OCI-LY3 (cell line): ENCODE results near the gene TPO.
"Not testable (repeated sequence)": the region's sequence is repeated elsewhere in the genome, so short reads cannot be mapped to it uniquely, and the experiment has no call there.

Experiments
- H2AFZ ChIP-seq: fragments of 200-600, 300-600 bp; shearing (Covaris generic); 2 replicates; pipeline ENCODE4 v1.6.0; 2014; ENCODE audit warnings: antibody characterized with exemption, low read depth, low read length
- H3K27ac ChIP-seq: fragments of 200-600, 300-600 bp; sonication (generic); 2 replicates; pipeline ENCODE4 v1.5.1; 2014; ENCODE audit warnings: mild to moderate bottlenecking, low read length, moderate library complexity, mixed read lengths
- H3K27me3 ChIP-seq: fragments of 200-600, 300-600 bp; sonication (generic); 2 replicates; pipeline ENCODE4 v1.6.1; 2014; ENCODE audit warnings: low read depth, low read length, mixed read lengths
- H3K36me3 ChIP-seq: fragments of 200-600, 300-600 bp; sonication (generic); replicated peaks from 2 replicates; pipeline ENCODE3; 2014; ENCODE audit warnings: low read depth, low read length, mixed read lengths
- H3K4me1 ChIP-seq: fragments of 300-600, 200-600 bp; sonication (generic); 2 replicates; pipeline ENCODE4 v1.6.1; 2014; ENCODE audit warnings: low read length, mixed read lengths
- H3K4me2 ChIP-seq: fragments of 200-600, 300-600 bp; sonication (generic); 2 replicates; pipeline ENCODE4 v1.6.1; 2014; ENCODE audit warnings: low read length, mixed read lengths
- H3K4me3 ChIP-seq: fragments of 300-600, 200-600 bp; sonication (generic); 2 replicates; pipeline ENCODE4 v1.5.1; 2014; ENCODE audit warnings: antibody characterized with exemption, mild to moderate bottlenecking, low read length, moderate library complexity
- H3K79me2 ChIP-seq: fragments of 300-600, 200-600 bp; shearing (Covaris generic); 2 replicates; pipeline ENCODE4 v1.6.1; 2014; ENCODE audit warnings: mild to moderate bottlenecking, low read length, mixed read lengths
- H3K9ac ChIP-seq: fragments of 300-600, 200-600 bp; shearing (Covaris generic); 2 replicates; pipeline ENCODE4 v1.6.0; 2014; ENCODE audit warnings: mild to moderate bottlenecking, low read length, moderate library complexity
- H3K9me3 ChIP-seq: fragments of 200-600, 300-600 bp; shearing (Covaris generic); 2 replicates; pipeline ENCODE4 v1.6.1; 2014; ENCODE audit warnings: low read length, mixed read lengths; ENCODE audit not compliant: insufficient read depth
- H4K20me1 ChIP-seq: fragments of 200-600, 300-600 bp; sonication (generic); 2 replicates; pipeline ENCODE4 v1.6.1; 2016; ENCODE audit warnings: low read length, mixed read lengths; ENCODE audit not compliant: insufficient read depth
- EZH2phosphoT487 ChIP-seq: fragments of 200-600 bp; shearing (Covaris generic); IDR thresholded peaks from 2 replicates; pipeline ENCODE4 v1.6.1; 2018; ENCODE audit warnings: antibody characterized with exemption, mixed run types, low read depth
- TF ChIP-seq, protein P1 (sequence below): fragments of 200-600, 300-600 bp; sonication (generic); IDR thresholded peaks from 2 replicates; pipeline ENCODE4 v1.5.1; 2014; ENCODE audit warnings: antibody characterized with exemption, low read length, low read depth

Gene TPO

DNA sequence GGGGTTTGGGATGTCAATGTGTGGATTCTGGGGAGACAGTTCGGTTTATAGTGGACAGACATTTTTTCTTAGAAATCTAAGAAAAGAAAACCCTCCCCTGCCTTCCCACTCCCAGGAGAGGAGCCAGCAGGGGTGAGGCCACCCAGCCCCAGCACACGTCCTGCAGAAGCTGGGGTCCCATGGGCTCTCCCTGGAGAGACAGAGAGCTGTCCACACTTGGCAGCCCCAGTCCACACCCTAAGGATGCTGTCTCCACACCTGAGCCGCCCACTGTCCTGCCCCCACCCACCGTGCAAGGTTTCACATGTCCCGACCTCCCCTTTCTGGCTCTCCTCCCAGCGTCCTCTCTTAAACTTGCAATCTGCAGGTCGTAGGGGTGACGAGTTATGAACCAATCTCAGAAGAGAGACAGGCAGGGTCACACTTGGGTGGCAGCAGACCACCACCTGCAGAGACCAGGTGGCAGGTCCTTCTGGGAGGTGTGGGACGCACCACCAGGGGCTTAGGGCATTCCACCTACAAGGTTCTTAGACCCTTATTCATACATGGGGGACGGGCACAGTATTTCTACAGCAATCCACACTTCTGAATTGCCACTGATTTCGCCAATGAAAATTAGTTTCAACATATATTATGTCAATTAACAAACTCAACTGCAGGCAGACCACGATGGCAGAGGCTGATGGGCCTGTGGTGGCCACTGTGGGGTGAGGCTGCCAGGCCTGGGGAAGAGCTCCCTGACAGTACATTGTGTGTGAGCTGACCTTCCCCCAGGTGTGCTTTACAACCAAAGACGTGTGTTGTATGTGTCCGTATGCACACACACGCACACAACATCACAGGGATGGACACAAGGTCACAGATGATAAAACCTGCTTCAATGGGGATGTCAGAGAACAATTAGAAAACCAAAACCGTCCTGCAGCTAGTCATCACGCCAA lies 158.5 kb downstream of the TPO start:
- Histone ChIP-seq H3K4me2 (no peak overlapping the region), H3K27ac (no peak overlapping the region), H4K20me1 (no peaks in the 10 kb centered on the region), H3K4me1 (no peaks in the 10 kb centered on the region), H3K9me3 (no peaks in the 10 kb centered on the region), H3K4me3 (no peak overlapping the region), H3K9ac (no peak overlapping the region), H3K79me2 (no peaks in the 10 kb centered on the region), H3K36me3 (no peaks in the 10 kb centered on the region), H2AFZ (no peak overlapping the region), H3K27me3 (peaks cover 30% of the 10 kb centered on the region)
- no peak for TF ChIP-seq EZH2phosphoT487
- TF ChIP-seq, protein P1, sequence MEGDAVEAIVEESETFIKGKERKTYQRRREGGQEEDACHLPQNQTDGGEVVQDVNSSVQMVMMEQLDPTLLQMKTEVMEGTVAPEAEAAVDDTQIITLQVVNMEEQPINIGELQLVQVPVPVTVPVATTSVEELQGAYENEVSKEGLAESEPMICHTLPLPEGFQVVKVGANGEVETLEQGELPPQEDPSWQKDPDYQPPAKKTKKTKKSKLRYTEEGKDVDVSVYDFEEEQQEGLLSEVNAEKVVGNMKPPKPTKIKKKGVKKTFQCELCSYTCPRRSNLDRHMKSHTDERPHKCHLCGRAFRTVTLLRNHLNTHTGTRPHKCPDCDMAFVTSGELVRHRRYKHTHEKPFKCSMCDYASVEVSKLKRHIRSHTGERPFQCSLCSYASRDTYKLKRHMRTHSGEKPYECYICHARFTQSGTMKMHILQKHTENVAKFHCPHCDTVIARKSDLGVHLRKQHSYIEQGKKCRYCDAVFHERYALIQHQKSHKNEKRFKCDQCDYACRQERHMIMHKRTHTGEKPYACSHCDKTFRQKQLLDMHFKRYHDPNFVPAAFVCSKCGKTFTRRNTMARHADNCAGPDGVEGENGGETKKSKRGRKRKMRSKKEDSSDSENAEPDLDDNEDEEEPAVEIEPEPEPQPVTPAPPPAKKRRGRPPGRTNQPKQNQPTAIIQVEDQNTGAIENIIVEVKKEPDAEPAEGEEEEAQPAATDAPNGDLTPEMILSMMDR = no peak

DNA sequence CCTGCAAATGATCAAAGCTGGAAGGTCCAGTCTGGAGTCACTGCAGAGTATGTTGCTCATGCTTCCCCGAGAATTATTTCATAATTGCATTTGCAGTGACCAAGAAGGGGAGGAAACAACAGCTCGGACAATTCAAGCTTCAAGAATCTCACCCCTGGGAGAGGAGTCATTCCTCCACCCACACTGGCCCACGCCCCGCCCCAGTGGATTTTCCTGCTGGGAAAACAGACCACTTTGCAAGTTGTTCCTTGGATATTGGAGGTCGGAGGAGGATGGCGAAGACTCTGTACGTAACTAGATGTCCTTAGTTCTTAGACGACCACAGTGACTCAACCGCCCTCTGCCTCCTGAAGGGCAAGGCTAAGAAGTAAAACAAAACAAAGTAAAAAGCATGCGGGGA lies 159.4 kb downstream of the TPO start:
- no peak for TF ChIP-seq EZH2phosphoT487
- TF ChIP-seq, protein P1 = no peak
- Histone ChIP-seq H3K27me3 (peaks cover 30% of the 10 kb centered on the region), H3K36me3 (no peaks in the 10 kb centered on the region), H3K4me1 (no peaks in the 10 kb centered on the region), H3K9me3 (no peaks in the 10 kb centered on the region), H3K27ac (no peak overlapping the region), H3K4me2 (no peak overlapping the region), H3K9ac (no peak overlapping the region), H3K4me3 (no peak overlapping the region), H4K20me1 (no peaks in the 10 kb centered on the region), H3K79me2 (no peaks in the 10 kb centered on the region), H2AFZ (no peak overlapping the region)

DNA sequence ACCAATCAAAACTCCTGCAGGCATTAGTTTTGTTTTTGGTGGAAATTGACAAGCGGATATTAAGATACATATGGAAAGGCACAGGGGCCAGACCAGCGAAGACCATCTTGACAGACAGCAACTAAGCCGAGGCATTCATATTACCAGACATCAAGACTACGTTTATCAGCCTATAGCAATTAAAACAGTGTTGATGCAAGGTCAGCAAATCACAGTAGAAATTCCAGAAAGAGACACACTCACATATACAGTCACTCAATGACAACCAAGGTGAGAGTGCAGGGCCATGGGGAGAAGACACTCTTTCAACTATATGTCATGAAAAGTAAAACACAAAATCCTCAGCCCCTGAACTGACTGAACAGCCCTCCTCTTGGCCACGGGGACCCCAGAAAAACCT lies 164.6 kb downstream of the TPO start:
- Histone ChIP-seq H3K4me3 (no peak overlapping the region), H2AFZ (no peak overlapping the region), H3K27ac (no peak overlapping the region), H3K4me1 (no peaks in the 10 kb centered on the region), H3K4me2 (no peak overlapping the region), H3K27me3 (peaks cover 34% of the 10 kb centered on the region), H3K9me3 (no peaks in the 10 kb centered on the region), H3K9ac (no peak overlapping the region), H3K79me2 (no peaks in the 10 kb centered on the region), H4K20me1 (no peaks in the 10 kb centered on the region), H3K36me3 (no peaks in the 10 kb centered on the region)
- no peak for TF ChIP-seq EZH2phosphoT487
- TF ChIP-seq, protein P1 = no peak

DNA sequence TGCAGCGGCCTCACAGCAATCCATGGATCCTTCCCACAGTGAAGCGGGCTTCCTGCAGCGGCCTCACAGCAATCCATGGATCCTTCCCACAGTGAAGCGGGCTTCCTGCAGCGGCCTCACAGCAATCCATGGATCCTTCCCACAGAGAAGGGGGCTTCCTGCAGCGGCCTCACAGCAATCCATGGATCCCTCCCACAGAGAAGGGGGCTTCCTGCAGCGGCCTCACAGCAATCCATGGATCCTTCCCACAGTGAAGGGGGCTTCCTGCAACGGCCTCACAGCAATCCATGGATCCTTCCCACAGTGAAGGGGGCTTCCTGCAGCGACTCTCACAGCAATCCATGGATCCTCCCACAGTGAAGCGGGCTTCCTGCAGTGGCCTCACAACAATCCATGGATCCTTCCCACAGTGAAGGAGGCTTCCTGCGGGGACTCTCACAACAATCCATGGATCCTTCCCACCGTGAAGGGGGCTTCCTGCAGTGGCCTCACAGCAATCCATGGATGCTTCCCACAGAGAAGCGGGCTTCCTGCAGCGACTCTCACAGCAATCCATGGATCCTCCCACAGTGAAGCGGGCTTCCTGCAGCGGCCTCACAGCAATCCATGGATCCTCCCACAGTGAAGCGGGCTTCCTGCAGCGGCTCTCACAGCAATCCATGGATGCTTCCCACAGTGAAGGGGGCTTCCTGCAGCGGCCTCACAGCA lies 168.1 kb downstream of the TPO start:
- H4K20me1 ChIP-seq, H3K9me3 ChIP-seq, H2AFZ ChIP-seq, H3K4me1 ChIP-seq, H3K79me2 ChIP-seq, H3K27ac ChIP-seq, H3K4me3 ChIP-seq, H3K36me3 ChIP-seq, H3K9ac ChIP-seq, H3K4me2 ChIP-seq: not testable (repeated sequence)
- H3K27me3 ChIP-seq = peaks cover 14% of the 10 kb centered on the region; the same call in 1 of the 2 replicates
